ENCODE data around the gene MACROD2.

GRCh38 chr20:15297059-15297875, 1302.0 kb downstream of the MACROD2 start:
- TF ChIP-seq CTCF (IDR thresholded peaks at IDR 0.05) (no peak), POLR2AphosphoS5 (IDR thresholded peaks at IDR 0.05) (peak; percentile 34), POLR2A (IDR thresholded peaks at IDR 0.05) (no peak)
